ENCODE data around the gene OLIG3. TPM values are rescaled to one million over a fixed set of nuclear protein-coding genes. Genes with fewer than 3 reads are reported as not detected.

OLIG3 gene
- polyA plus RNA-seq, 1 experiment, result not detected

DNA sequence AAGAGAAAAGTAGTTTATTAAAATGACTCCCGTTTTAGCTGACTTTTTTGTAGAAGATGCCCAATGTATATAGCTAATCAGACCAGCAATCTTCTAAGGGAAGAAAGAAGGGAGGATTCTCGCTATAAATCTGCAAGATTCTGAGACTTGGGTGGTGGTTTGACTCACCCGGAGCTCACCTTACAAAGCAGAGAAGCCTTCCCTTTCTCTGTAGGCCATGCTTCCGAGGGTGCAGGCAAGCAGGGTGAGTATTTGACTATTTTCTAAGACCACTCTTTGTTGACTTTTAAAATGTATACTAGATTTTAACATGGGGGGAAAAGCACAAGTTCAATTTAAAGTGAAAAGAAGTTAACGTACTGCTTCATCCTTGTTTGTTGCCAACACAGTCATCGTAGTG is 2.7 kb downstream of the OLIG3 start:
- TF ChIP-seq, protein P1, sequence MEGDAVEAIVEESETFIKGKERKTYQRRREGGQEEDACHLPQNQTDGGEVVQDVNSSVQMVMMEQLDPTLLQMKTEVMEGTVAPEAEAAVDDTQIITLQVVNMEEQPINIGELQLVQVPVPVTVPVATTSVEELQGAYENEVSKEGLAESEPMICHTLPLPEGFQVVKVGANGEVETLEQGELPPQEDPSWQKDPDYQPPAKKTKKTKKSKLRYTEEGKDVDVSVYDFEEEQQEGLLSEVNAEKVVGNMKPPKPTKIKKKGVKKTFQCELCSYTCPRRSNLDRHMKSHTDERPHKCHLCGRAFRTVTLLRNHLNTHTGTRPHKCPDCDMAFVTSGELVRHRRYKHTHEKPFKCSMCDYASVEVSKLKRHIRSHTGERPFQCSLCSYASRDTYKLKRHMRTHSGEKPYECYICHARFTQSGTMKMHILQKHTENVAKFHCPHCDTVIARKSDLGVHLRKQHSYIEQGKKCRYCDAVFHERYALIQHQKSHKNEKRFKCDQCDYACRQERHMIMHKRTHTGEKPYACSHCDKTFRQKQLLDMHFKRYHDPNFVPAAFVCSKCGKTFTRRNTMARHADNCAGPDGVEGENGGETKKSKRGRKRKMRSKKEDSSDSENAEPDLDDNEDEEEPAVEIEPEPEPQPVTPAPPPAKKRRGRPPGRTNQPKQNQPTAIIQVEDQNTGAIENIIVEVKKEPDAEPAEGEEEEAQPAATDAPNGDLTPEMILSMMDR (IDR thresholded peaks at IDR 0.05; ENCODE audit: low read depth, low read length), result no peak
- Histone ChIP-seq H3K27me3 (ENCODE audit: control insufficient read depth, insufficient read depth, low read length) (peaks cover 98% of the 10 kb centered on the region), H3K4me3 (ENCODE audit: low read depth, low read length) (no peak overlapping the region), H3K9me3 (ENCODE audit: control insufficient read depth, insufficient read depth, low read length) (peaks cover 13% of the 10 kb centered on the region; the same call in 1 of the 2 replicates), H3K27ac (ENCODE audit: low read depth, low read length) (no peak overlapping the region)
- no peak for DNase-seq (ENCODE audit: low read depth, low spot score)
- POLR2A ChIA-PET, result no interaction called here
- CTCF ChIA-PET, result no interaction called here

DNA sequence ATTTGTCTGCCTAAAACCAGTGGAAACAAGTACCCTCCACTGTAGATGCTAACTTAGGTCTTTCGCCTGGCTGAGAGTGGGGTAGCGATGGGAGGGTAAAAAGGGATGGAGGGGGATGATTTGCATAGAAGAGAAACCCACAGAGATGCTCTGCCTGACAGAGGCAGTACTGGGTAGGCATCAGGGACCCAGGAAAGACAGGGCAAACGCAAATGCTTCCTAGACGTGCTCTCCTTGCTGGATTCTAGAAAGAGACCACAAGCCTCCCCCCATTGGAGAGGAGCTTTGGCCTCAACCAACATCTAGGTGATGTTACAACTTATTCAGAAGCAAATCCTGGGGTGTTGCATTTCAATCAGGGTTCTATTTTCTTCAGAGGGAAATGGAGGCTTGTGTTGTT is 3.2 kb downstream of the OLIG3 start:
- peaks cover 13% of the 10 kb centered on the region; the same call in 1 of the 2 replicates for H3K9me3 ChIP-seq (ENCODE audit: control insufficient read depth, insufficient read depth, low read length)
- ChIA-PET CTCF (no interaction called here), POLR2A (no interaction called here)
- no peak for DNase-seq (ENCODE audit: low read depth, low spot score)
- no peak overlapping the region for H3K4me3 ChIP-seq (ENCODE audit: low read depth, low read length)
- no peak overlapping the region for H3K27ac ChIP-seq (ENCODE audit: low read depth, low read length)
- H3K27me3 ChIP-seq (ENCODE audit: control insufficient read depth, insufficient read depth, low read length), result peaks cover 96% of the 10 kb centered on the region
- TF ChIP-seq, protein P1 (IDR thresholded peaks at IDR 0.05; ENCODE audit: low read depth, low read length), result no peak

DNA sequence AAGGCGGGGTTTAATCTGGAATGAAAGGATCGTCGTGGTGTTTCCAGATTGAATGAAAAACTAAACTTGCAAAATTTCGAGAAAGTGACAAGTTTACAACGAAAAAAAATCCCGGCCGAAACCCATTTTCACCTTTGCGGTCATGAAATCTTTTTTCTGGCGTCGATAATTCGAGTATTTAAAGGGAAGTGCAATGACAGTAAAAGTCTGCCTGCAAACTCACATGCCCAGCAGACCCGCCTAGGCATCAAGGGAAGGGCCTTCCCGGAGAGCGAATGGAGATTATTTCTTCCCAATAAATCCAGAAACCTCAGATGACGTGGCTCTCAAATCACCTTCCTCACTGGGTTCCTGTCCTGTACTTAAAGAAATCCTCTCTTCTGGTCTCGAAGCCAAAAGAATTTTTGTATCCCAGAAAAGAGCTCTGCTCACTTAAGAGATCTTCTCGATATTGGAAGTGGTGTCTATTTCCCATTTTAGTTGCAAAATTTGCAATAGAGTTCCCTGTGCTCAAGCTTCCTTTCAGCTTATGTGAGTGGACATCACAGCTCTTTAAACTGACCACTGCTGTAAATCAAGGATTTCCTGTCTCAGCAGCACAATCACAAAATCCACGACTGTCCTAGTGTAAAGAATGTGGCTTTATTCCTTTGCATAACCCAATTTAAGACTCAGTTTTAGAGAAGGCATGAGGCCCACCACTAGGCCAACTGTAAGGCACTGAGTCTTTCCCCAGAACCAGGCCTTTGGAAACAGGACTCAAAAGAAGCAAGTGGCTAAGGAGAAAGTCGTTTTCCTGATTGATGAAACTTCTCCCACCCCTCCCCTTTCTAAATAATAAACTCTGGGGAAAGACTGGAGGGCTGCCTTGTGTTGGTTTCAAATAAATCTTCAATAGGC is 3.9 kb downstream of the OLIG3 start:
- POLR2A ChIA-PET, result no interaction called here
- H3K27ac ChIP-seq (ENCODE audit: low read depth, low read length), result no peak overlapping the region
- DNase-seq (ENCODE audit: low read depth, low spot score), result no peak
- H3K4me3 ChIP-seq (ENCODE audit: low read depth, low read length), result no peak overlapping the region
- CTCF ChIA-PET, result interaction anchor here (1.3 kb wide), 1 partner anchor 176 kb away, joined by 3 read pairs; no protein-coding TSS in a partner anchor
- TF ChIP-seq, protein P1 (IDR thresholded peaks at IDR 0.05; ENCODE audit: low read depth, low read length), result no peak
- H3K27me3 ChIP-seq (ENCODE audit: control insufficient read depth, insufficient read depth, low read length), result peaks cover 95% of the 10 kb centered on the region
- peaks cover 13% of the 10 kb centered on the region; the same call in 1 of the 2 replicates for H3K9me3 ChIP-seq (ENCODE audit: control insufficient read depth, insufficient read depth, low read length)

DNA sequence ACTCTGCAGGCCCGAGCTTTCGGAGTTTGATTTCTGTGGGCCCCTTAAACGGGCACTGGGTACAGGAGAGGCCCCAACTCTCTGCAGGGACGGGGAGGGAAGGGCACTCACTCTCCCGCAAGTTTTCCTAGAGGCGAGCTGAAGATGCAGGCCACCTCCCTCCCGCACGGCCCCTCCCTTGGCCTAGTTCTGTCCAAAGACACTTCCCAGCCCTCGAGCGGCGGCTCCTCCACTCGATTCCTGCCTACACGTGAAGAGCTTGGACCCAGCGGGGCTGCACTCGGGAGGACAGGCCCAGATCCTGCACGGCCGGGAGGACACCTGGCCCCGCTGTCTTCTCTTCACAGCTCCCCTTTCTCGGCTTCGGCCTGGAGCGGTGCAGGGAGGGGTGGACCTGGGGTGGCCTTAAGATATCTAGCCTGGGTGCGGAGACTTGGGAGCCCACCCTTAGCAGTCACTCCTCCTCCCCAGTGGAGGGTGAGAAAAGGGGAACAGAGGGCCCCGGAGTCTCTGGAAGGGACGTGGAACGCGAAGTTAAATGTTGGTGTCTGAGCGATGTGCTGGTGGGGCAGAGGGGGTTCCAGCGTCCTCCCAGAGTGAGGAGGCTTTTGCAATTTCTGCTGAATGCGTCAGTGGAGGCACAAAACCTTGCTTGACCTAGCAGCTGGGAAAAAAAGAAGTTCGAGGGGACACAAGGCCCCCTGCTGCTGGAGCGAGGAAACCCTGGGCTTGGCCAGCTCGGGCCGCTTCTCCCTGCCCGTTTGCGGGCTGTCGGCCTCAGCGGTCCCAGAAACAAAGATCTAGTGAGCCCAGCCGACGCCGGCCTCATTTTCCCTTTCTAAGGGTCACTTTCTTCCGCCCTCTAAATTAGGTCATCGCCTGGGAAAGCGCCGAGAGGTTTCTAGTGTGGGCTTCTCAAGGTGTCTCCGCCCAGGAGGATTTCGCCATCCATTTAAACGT is 4.9 kb downstream of the OLIG3 start:
- peaks cover 88% of the 10 kb centered on the region for H3K27me3 ChIP-seq (ENCODE audit: control insufficient read depth, insufficient read depth, low read length)
- no peak overlapping the region for H3K4me3 ChIP-seq (ENCODE audit: low read depth, low read length)
- H3K9me3 ChIP-seq (ENCODE audit: control insufficient read depth, insufficient read depth, low read length), result peaks cover 13% of the 10 kb centered on the region; the same call in 1 of the 2 replicates
- POLR2A ChIA-PET, result interaction anchor here (0.5 kb wide), 1 partner anchor 1047 kb away, joined by 9 read pairs; no protein-coding TSS in a partner anchor
- no peak overlapping the region for H3K27ac ChIP-seq (ENCODE audit: low read depth, low read length)
- CTCF ChIA-PET, result interaction anchor here (1.3 kb wide), 1 partner anchor 175 kb away, joined by 3 read pairs; no protein-coding TSS in a partner anchor
- no peak for DNase-seq (ENCODE audit: low read depth, low spot score)
- TF ChIP-seq, protein P1 (IDR thresholded peaks at IDR 0.05; ENCODE audit: low read depth, low read length), result 0 out of 2 replicates have a peak, but pooled peaks have one; percentile 16
